Measurements from ENCODE around the gene PTPRN2. TPM values are rescaled to one million over a fixed set of nuclear protein-coding genes. Genes with fewer than 3 reads are reported as not detected.

Gene PTPRN2
- total and polyA plus RNA-seq, 2 of the 13 experiments (the other 11 are each of a cell fraction or from before 2014, with no cell fraction given), result 2.5 to 24.2 TPM

- H3K4me2 ChIP-seq (ENCODE audit: low read depth, low read length), result no peak overlapping the region
- ChIA-PET POLR2A (no interaction called here), CTCF (ENCODE audit: low intra/inter-chr PET ratio, low total read pairs) (no interaction called here)
- H3K36me3 ChIP-seq (replicated peaks in 1 of 2; ENCODE audit: control insufficient read depth in 1 of 2, insufficient read depth in 2 of 2, low read length in 2 of 2), result no peaks in the 10 kb centered on the region
- H3K4me1 ChIP-seq (ENCODE audit: insufficient read depth, low read length), result peaks cover 14% of the 10 kb centered on the region
- DNase-seq (ENCODE audit: low spot score) (no peak), ATAC-seq (no peak), FAIRE-seq (no peak)
- BruUV-seq (replicated peaks), result no TSS peak
- no CpG with 5 or more reads among the region's 3 CpGs for WGBS (ENCODE audit: low lambda C conversion rate)
- no peaks in the 10 kb centered on the region for H3K79me2 ChIP-seq (ENCODE audit: insufficient read depth, low read length)
- H2AFZ ChIP-seq (ENCODE audit: low read length), result no peak overlapping the region
- no peaks in the 10 kb centered on the region for H3K27me3 ChIP-seq (ENCODE audit: control insufficient read depth in 1 of 2, insufficient read depth in 2 of 2, low read length in 2 of 2)
- TF ChIP-seq BATF2 (CRISPR knock-in tag; IDR thresholded peaks at IDR 0.05) (no peak), CEBPZ (IDR thresholded peaks at IDR 0.05; ENCODE audit: low read length) (no peak), CHD2 (IDR thresholded peaks at IDR 0.05; ENCODE audit: low read depth, low read length) (no peak), PHF21A (CRISPR knock-in tag; IDR thresholded peaks at IDR 0.05) (no peak), HMGXB4 (CRISPR knock-in tag; IDR thresholded peaks at IDR 0.05; ENCODE audit: borderline replicate concordance in 1 of 2, low read depth in 1 of 2) (no peak), RFX5 (IDR thresholded peaks at IDR 0.05; ENCODE audit: low read depth, low read length) (no peak), ZNF264 (CRISPR knock-in tag; IDR thresholded peaks at IDR 0.05) (no peak), ZKSCAN5 (CRISPR knock-in tag; IDR thresholded peaks at IDR 0.05) (no peak), ZNF44 (CRISPR knock-in tag; IDR thresholded peaks at IDR 0.05) (no peak), GTF2F1 (IDR thresholded peaks at IDR 0.05; ENCODE audit: low read length) (no peak), ZNF746 (CRISPR knock-in tag; IDR thresholded peaks at IDR 0.05) (no peak), SNAPC4 (CRISPR knock-in tag; IDR thresholded peaks at IDR 0.05) (no peak), FOXA3 (CRISPR knock-in tag; IDR thresholded peaks at IDR 0.05) (no peak), ZNF83 (CRISPR knock-in tag; IDR thresholded peaks at IDR 0.05; ENCODE audit: borderline replicate concordance) (no peak), CBFB (CRISPR knock-in tag; IDR thresholded peaks at IDR 0.05) (no peak), XRCC5 (optimal IDR thresholded peaks at IDR 0.05; ENCODE audit: low read length) (no peak)
- in situ Hi-C loops (cut with HindIII; ENCODE audit: extremely low pct_ligation_motif_present, low pct_unique_long_range_greater_than_20kb), result no loop called here
- no peak overlapping the region for H3K9ac ChIP-seq (ENCODE audit: insufficient read depth, low read depth, low read length)
- peaks cover 21% of the 10 kb centered on the region for H3K9me3 ChIP-seq (ENCODE audit: low read length)
- H4K20me1 ChIP-seq (ENCODE audit: insufficient read depth, low read length), result peaks cover 69% of the 10 kb centered on the region
- H3K4me3 ChIP-seq (replicated peaks in 1 of 3; ENCODE audit: insufficient read depth in 1 of 3, low read depth in 2 of 3, low read length in 3 of 3), result no peak overlapping the region
- intact Hi-C loops (cut with micrococcal nuclease; ENCODE audit: unreplicated experiment), result no loop called here
- H3K27ac ChIP-seq (ENCODE audit: extremely low read length, insufficient read depth, low read length), result no peak overlapping the region
Measured at GRCh38 chr7:158381956-158382355, 205.7 kb downstream of the PTPRN2 start.
